Measurements from ENCODE around the gene EXOC6. TPM values are rescaled to one million over a fixed set of nuclear protein-coding genes. Genes with fewer than 3 reads are reported as not detected.

Gene EXOC6
- total RNA-seq, 3 donors from 2014 or later (not counting 1 experiment from before 2014, with no cell fraction given): 12.1 to 18.2 (median 16.1) TPM

- ATAC-seq (no peak), DNase-seq (no peak)
- Histone ChIP-seq H3K36me3 (ENCODE audit: control insufficient read depth, insufficient read depth, low read length) (peaks cover 3% of the 10 kb centered on the region), H3K4me1 (ENCODE audit: control insufficient read depth, insufficient read depth, low read length) (no peaks in the 10 kb centered on the region), H3K27me3 (ENCODE audit: control insufficient read depth, insufficient read depth, low read length) (no peaks in the 10 kb centered on the region), H3K4me3 (ENCODE audit: low read length) (no peak overlapping the region), H3K9me3 (ENCODE audit: control insufficient read depth, insufficient read depth, low read length) (no peaks in the 10 kb centered on the region), H3K27ac (ENCODE audit: low read length) (no peak overlapping the region)
- Mint-ChIP-seq H3K4me3 (no peak overlapping the region), H3K36me3 (no peaks in the 10 kb centered on the region), H3K27me3 (ENCODE audit: low read depth in 2 of 2) (no peaks in the 10 kb centered on the region), H3K4me1 (no peaks in the 10 kb centered on the region), H3K9me3 (no peaks in the 10 kb centered on the region), H3K27ac (no peak overlapping the region)
- no peak for TF ChIP-seq CTCF (IDR thresholded peaks at IDR 0.05)
- intact Hi-C loops (cut with micrococcal nuclease): no loop called here
- WGBS (ENCODE audit: insufficient coverage): 98% methylated on average over 6 of the region's 6 CpGs
Measured at GRCh38 chr10:92913973-92914372, 65.7 kb downstream of the EXOC6 start.

GRCh38 chr10:92914478-92915325 lies 66.4 kb downstream of the EXOC6 start:
- H3K36me3 ChIP-seq (ENCODE audit: control insufficient read depth, insufficient read depth, low read length): peaks cover 5% of the 10 kb centered on the region
- intact Hi-C loops (cut with micrococcal nuclease): no loop called here

GRCh38 chr10:92915892-92916291 lies 67.6 kb downstream of the EXOC6 start:
- H3K27ac ChIP-seq (ENCODE audit: low read length): no peak overlapping the region
- TF ChIP-seq CTCF (IDR thresholded peaks at IDR 0.05): no peak
- H3K27me3 Mint-ChIP-seq (ENCODE audit: low read depth in 2 of 2): no peaks in the 10 kb centered on the region
- ATAC-seq: no peak
- no peaks in the 10 kb centered on the region for H3K27me3 ChIP-seq (ENCODE audit: control insufficient read depth, insufficient read depth, low read length)
- H3K9me3 ChIP-seq (ENCODE audit: control insufficient read depth, insufficient read depth, low read length): no peaks in the 10 kb centered on the region
- intact Hi-C loops (cut with micrococcal nuclease): no loop called here
- H3K9me3 Mint-ChIP-seq: peaks cover 2 to 4% of the 10 kb centered on the region in 2 donors
- no peaks in the 10 kb centered on the region for H3K4me1 Mint-ChIP-seq
- WGBS (ENCODE audit: insufficient coverage): 100% methylated on average over 3 of the region's 3 CpGs
- no peak overlapping the region for H3K27ac Mint-ChIP-seq
- no peak overlapping the region for H3K4me3 Mint-ChIP-seq
- H3K36me3 Mint-ChIP-seq: peaks cover 7% of the 10 kb centered on the region
- no peaks in the 10 kb centered on the region for H3K4me1 ChIP-seq (ENCODE audit: control insufficient read depth, insufficient read depth, low read length)
- no peak overlapping the region for H3K4me3 ChIP-seq (ENCODE audit: low read length)
- H3K36me3 ChIP-seq (ENCODE audit: control insufficient read depth, insufficient read depth, low read length): peaks cover 5% of the 10 kb centered on the region
- no peak for DNase-seq

More at GRCh38 chr10:92914478-92915325, 66.4 kb downstream of the EXOC6 start:
- no peaks in the 10 kb centered on the region for H3K36me3 Mint-ChIP-seq
- H3K4me3 ChIP-seq (ENCODE audit: low read length): no peak overlapping the region
- no peaks in the 10 kb centered on the region for H3K27me3 Mint-ChIP-seq (ENCODE audit: low read depth in 2 of 2)
- WGBS (ENCODE audit: insufficient coverage): 100% methylated on average over 1 of the region's 4 CpGs
- H3K4me1 ChIP-seq (ENCODE audit: control insufficient read depth, insufficient read depth, low read length): no peaks in the 10 kb centered on the region
- peak; percentile 76 for TF ChIP-seq CTCF (IDR thresholded peaks at IDR 0.05)
- H3K27ac Mint-ChIP-seq: no peak overlapping the region
- no peaks in the 10 kb centered on the region for H3K27me3 ChIP-seq (ENCODE audit: control insufficient read depth, insufficient read depth, low read length)
- DNase-seq (peak in 1 of 2 donors; percentile 68), ATAC-seq (peak; percentile 52 to 77 (median 62))
- no peak overlapping the region for H3K27ac ChIP-seq (ENCODE audit: low read length)
- H3K4me3 Mint-ChIP-seq: no peak overlapping the region
- H3K4me1 Mint-ChIP-seq: no peaks in the 10 kb centered on the region
- no peaks in the 10 kb centered on the region for H3K9me3 ChIP-seq (ENCODE audit: control insufficient read depth, insufficient read depth, low read length)
- H3K9me3 Mint-ChIP-seq: no peaks in the 10 kb centered on the region
